Omental fat pad (tissue), 4 donors: ENCODE data around the gene RAB3IL1. TPM values are rescaled to one million over a fixed set of nuclear protein-coding genes. Genes with fewer than 3 reads are reported as not detected.

Experiments
- ATAC-seq: fragments of 150-250 bp; one replicate; pipeline ENCODE4 v1.9.1; 2016; ENCODE audit warnings: mild to moderate bottlenecking, moderate library complexity; ENCODE audit not compliant: low FRiP score
- DNase-seq: peaks from one replicate; pipeline ENCODE4 v3.0.0-alpha.2; 2019; ENCODE audit warnings: low spot score
- CTCF ChIP-seq, 3 donors: fragments of 450-650 bp; IDR thresholded peaks; one replicate each; pipeline ENCODE4 v1.5.1; 2016 to 2017; ENCODE audit warnings: antibody characterized with exemption in 3 of 3, mild to moderate bottlenecking in 3 of 3, moderate library complexity in 2 of 3
- total RNA-seq, 4 donors: library from RNA; depleted of rRNA; stranded (reverse); fragments of >200 nt; gene quantifications; one replicate each; pipeline ENCODE4 v1.1.0, GENCODE V29; 2016

The RAB3IL1 gene
- total RNA-seq, 4 donors from 2014 or later = 18.5 to 37.8 (median 25.4) TPM

- TF ChIP-seq CTCF (IDR thresholded peaks at IDR 0.05) = no peak
- ATAC-seq (no peak), DNase-seq (no peak)
Observed at GRCh38 chr11:61946894-61947293, 29.5 kb upstream of the RAB3IL1 start.

- ATAC-seq = no peak
- DNase-seq = no peak
- TF ChIP-seq CTCF (IDR thresholded peaks at IDR 0.05) = no peak
Observed at GRCh38 chr11:61945191-61945590, 27.8 kb upstream of the RAB3IL1 start.

- no peak for TF ChIP-seq CTCF (IDR thresholded peaks at IDR 0.05)
- no peak for DNase-seq
- no peak for ATAC-seq
Observed at GRCh38 chr11:61940466-61940865, 23.1 kb upstream of the RAB3IL1 start.

- no peak for ATAC-seq
- no peak for TF ChIP-seq CTCF (IDR thresholded peaks at IDR 0.05)
- no peak for DNase-seq
Observed at GRCh38 chr11:61935861-61936260, 18.5 kb upstream of the RAB3IL1 start.

GRCh38 chr11:61930933-61931332 lies 13.6 kb upstream of the RAB3IL1 start:
- no peak for DNase-seq
- ATAC-seq = no peak
- no peak for TF ChIP-seq CTCF (IDR thresholded peaks at IDR 0.05)

GRCh38 chr11:61928606-61929005 lies 11.2 kb upstream of the RAB3IL1 start:
- no peak for ATAC-seq
- TF ChIP-seq CTCF (IDR thresholded peaks at IDR 0.05) = no peak
- DNase-seq = no peak

GRCh38 chr11:61927501-61927900 lies 10.1 kb upstream of the RAB3IL1 start:
- TF ChIP-seq CTCF (IDR thresholded peaks at IDR 0.05) = no peak
- no peak for DNase-seq
- ATAC-seq = no peak
